ENCODE results near the gene YJU2.

YJU2 gene

DNA sequence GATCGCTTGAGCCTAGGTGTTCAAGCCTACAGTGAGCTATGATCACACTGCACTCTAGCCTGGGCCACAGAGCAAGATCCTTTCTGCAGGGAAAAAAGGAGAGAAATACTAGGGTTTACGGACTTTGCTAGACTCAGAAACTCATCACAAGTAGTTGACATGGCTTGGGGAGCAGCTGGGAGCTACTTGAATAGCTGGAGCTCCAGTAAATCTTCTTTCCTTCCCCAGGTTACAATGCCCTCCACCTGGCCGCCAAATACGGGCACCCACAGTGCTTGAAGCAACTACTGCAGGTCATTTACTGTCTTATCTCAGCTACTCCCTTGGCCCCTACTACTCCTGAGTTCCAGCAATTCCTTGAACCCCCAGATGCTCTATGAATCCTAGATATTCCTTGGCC, 45.1 kb upstream of the YJU2 start:
- Histone ChIP-seq H4K20me1 (ENCODE audit: insufficient read depth, low read length) (no peaks in the 10 kb centered on the region), H3K4me1 (ENCODE audit: insufficient read depth, low read length) (no peaks in the 10 kb centered on the region), H2AFZ (ENCODE audit: low read depth, low read length) (no peak overlapping the region), H3K9ac (ENCODE audit: low read depth, low read length) (no peak overlapping the region), H3K4me2 (ENCODE audit: insufficient read depth, low read length) (no peak overlapping the region), H3K4me3 (ENCODE audit: low read depth in 1 of 2, low read length in 2 of 2) (no peak overlapping the region), H3K27ac (ENCODE audit: low read length) (no peak overlapping the region), H3K36me3 (ENCODE audit: insufficient read depth, low read length) (no peaks in the 10 kb centered on the region), H3K27me3 (ENCODE audit: insufficient read depth, low read length, poor library complexity) (no peaks in the 10 kb centered on the region), H3K79me2 (ENCODE audit: insufficient read depth, low read length) (no peaks in the 10 kb centered on the region), H3K9me3 (ENCODE audit: insufficient read depth, low read length, severe bottlenecking) (no peaks in the 10 kb centered on the region)
- ATAC-seq (ENCODE audit: insufficient read depth, low read depth) (no peak), DNase-seq (no peak)
- TF ChIP-seq EZH2 (IDR thresholded peaks at IDR 0.05; ENCODE audit: borderline replicate concordance, low read depth, low read length, severe bottlenecking) (no peak), CTCF (IDR thresholded peaks at IDR 0.05; ENCODE audit: borderline replicate concordance, extremely low read depth, low read length, poor library complexity, severe bottlenecking) (no peak)

DNA sequence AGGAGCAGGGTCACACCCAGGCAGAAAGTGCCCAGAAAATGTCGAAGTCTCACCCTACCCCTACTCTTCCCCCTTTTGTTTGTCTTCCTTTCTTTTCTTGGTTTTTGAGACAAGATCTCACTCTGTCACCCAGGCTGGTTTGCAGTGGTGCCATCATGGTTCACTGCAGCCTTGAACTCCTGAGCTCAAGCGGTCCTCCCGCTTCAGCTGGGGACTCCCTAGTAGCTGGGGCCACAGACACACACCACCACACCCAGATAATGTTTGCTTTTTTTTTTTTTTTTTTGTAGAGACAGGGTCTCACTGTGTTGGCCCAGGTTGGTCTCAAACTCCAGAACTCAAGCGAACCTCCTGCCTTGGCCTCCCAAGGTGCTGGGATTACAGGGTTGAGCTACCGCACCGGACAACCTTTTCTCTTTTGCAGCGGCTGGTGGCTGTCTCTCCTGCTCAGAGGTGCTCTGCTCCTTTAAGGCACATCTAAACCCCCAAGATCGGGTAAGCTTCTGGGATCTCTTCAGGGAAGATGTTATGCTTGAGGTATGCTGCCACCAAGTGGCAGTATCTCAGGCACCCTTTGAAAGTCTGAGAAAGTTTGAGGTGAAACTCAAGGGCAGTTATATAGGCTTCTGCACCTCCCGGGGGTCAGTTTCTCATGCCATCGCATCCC, 39.9 kb upstream of the YJU2 start:
- no peaks in the 10 kb centered on the region for H3K9me3 ChIP-seq (ENCODE audit: insufficient read depth, low read length, severe bottlenecking)
- no peaks in the 10 kb centered on the region for H3K79me2 ChIP-seq (ENCODE audit: insufficient read depth, low read length)
- H3K27me3 ChIP-seq (ENCODE audit: insufficient read depth, low read length, poor library complexity) = no peaks in the 10 kb centered on the region
- H2AFZ ChIP-seq (ENCODE audit: low read depth, low read length) = no peak overlapping the region
- no peak overlapping the region for H3K9ac ChIP-seq (ENCODE audit: low read depth, low read length)
- no peaks in the 10 kb centered on the region for H4K20me1 ChIP-seq (ENCODE audit: insufficient read depth, low read length)
- H3K36me3 ChIP-seq (ENCODE audit: insufficient read depth, low read length) = no peaks in the 10 kb centered on the region
- ATAC-seq (ENCODE audit: insufficient read depth, low read depth) (no peak), DNase-seq (no peak)
- H3K4me1 ChIP-seq (ENCODE audit: insufficient read depth, low read length) = no peaks in the 10 kb centered on the region
- H3K4me3 ChIP-seq (ENCODE audit: low read depth in 1 of 2, low read length in 2 of 2) = no peak overlapping the region
- no peak overlapping the region for H3K4me2 ChIP-seq (ENCODE audit: insufficient read depth, low read length)
- no peak overlapping the region for H3K27ac ChIP-seq (ENCODE audit: low read length)
- TF ChIP-seq CTCF (IDR thresholded peaks at IDR 0.05; ENCODE audit: borderline replicate concordance, extremely low read depth, low read length, poor library complexity, severe bottlenecking) (peak; percentile 24), EZH2 (IDR thresholded peaks at IDR 0.05; ENCODE audit: borderline replicate concordance, low read depth, low read length, severe bottlenecking) (no peak)

- H3K79me2 ChIP-seq (ENCODE audit: insufficient read depth, low read length) = no peaks in the 10 kb centered on the region
- H3K36me3 ChIP-seq (ENCODE audit: insufficient read depth, low read length) = no peaks in the 10 kb centered on the region
- H3K27me3 ChIP-seq (ENCODE audit: insufficient read depth, low read length, poor library complexity) = no peaks in the 10 kb centered on the region
- TF ChIP-seq CTCF (IDR thresholded peaks at IDR 0.05; ENCODE audit: borderline replicate concordance, extremely low read depth, low read length, poor library complexity, severe bottlenecking) (peak; percentile 54), EZH2 (IDR thresholded peaks at IDR 0.05; ENCODE audit: borderline replicate concordance, low read depth, low read length, severe bottlenecking) (no peak)
- H3K27ac ChIP-seq (ENCODE audit: low read length) = no peak overlapping the region
- H2AFZ ChIP-seq (ENCODE audit: low read depth, low read length) = no peak overlapping the region
- ATAC-seq (ENCODE audit: insufficient read depth, low read depth) (no peak), DNase-seq (no peak)
- no peak overlapping the region for H3K9ac ChIP-seq (ENCODE audit: low read depth, low read length)
- no peak overlapping the region for H3K4me3 ChIP-seq (ENCODE audit: low read depth in 1 of 2, low read length in 2 of 2)
- no peaks in the 10 kb centered on the region for H3K4me1 ChIP-seq (ENCODE audit: insufficient read depth, low read length)
- 0 out of 2 replicates have a peak, but pooled peaks cover 4% of the 10 kb centered on the region for H4K20me1 ChIP-seq (ENCODE audit: insufficient read depth, low read length)
- H3K9me3 ChIP-seq (ENCODE audit: insufficient read depth, low read length, severe bottlenecking) = no peaks in the 10 kb centered on the region
- no peak overlapping the region for H3K4me2 ChIP-seq (ENCODE audit: insufficient read depth, low read length)
These were observed 38.3 kb upstream of the YJU2 start for GRCh38 chr19:4208385-4209094.
